DMS114 treated with DMSO at 0.1 percent for 48 hours (cell line): ENCODE data around the gene PCDHB9.
A peak's percentile ranks its signal among the peaks of the same experiment; 100 is the strongest.
"Not testable (repeated sequence)": the region's sequence is repeated elsewhere in the genome, so short reads cannot be mapped to it uniquely, and the experiment has no call there.

Source experiments
- DNase-seq: peaks from one replicate; lab custom pipeline; 2025; ENCODE audit not compliant: unreplicated experiment; lab: John Stamatoyannopoulos, UW

Gene PCDHB9

DNA sequence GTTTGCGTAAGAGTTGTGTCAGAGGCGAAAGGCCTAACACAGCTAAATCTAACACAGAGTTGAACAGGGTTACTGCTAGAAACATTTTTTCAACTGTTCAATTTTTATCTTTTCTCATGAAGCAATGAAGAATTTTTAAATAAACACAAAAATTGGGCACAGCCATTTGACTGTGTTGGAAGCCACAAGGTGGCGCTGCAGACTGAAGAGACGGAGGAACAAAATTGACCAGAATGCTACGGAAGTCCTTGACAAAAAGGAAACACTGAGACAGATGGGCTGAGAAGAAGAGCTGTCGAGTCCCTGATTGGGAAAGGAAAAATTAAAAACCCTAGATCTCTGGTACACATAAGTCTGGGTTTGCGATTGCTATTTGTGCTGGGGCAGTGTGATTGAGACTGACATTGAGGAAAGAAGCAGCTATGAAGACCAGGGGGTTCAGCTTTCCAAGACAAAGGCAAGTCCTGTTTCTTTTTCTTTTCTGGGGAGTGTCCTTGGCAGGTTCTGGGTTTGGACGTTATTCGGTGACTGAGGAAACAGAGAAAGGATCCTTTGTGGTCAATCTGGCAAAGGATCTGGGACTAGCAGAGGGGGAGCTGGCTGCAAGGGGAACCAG, at the start of gene PCDHB9:
Gene PCDHB9, plus strand, starts transcription at position 265 of the 616 bp plus-strand sequence. Its CDS starts 158 bp downstream, at position 423.
- DNase-seq: peak; percentile 74

DNA sequence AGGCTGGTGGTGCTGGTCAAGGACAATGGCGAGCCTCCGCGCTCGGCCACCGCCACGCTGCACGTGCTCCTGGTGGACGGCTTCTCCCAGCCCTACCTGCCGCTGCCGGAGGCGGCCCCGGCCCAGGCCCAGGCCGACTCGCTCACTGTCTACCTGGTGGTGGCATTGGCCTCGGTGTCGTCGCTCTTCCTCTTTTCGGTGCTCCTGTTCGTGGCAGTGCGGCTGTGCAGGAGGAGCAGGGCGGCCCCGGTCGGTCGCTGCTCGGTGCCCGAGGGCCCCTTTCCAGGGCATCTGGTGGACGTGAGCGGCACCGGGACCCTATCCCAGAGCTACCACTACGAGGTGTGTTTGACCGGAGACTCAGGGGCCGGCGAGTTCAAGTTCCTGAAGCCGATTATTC, 49.6 kb upstream of the PCDHB9 start:
- DNase-seq: not testable (repeated sequence)

- DNase-seq: peak; percentile 16
Observed at GRCh38 chr5:141149812-141150211, 37.1 kb upstream of the PCDHB9 start, which contains the start of gene PCDHB6. Gene PCDHB6, plus strand, starts transcription at chr5:141150057. Its CDS starts 201 bp downstream, at chr5:141150258.

DNA sequence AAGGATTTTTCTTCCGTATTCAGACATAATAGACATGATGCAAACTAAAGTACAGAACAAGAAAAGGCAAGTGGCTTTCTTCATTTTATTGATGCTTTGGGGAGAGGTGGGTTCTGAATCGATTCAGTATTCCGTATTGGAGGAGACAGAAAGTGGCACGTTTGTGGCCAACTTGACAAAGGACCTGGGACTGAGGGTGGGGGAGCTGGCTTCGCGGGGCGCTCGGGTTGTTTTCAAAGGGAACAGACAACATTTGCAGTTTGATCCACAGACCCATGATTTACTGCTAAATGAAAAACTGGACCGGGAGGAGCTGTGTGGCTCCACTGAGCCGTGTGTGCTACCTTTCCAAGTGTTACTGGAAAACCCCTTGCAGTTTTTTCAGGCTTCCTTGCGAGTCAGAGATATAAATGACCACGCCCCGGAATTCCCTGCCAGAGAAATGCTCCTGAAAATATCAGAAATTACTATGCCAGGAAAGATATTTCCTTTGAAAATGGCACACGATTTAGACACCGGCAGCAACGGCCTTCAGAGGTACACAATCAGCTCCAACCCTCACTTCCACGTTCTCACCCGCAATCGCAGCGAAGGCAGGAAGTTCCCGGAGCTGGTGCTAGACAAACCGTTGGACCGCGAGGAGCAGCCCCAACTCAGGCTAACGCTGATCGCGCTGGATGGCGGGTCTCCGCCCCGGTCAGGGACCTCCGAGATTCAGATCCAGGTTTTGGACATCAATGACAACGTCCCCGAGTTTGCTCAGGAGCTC, 36.6 kb upstream of the PCDHB9 start:
- no peak for DNase-seq

GRCh38 chr5:141150993-141151325, 36.0 kb upstream of the PCDHB9 start:
- no peak for DNase-seq

DNA sequence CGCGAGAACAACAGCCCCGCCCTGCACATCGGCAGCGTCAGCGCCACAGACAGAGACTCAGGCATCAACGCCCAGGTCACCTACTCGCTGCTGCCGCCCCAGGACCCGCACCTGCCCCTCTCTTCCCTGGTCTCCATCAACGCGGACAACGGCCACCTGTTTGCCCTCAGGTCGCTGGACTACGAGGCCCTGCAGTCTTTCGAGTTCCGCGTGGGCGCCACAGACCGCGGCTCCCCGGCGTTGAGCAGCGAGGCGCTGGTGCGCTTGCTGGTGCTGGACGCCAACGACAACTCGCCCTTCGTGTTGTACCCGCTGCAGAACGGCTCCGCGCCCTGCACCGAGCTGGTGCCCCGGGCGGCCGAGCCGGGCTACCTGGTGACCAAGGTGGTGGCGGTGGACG, 35.3 kb upstream of the PCDHB9 start:
- DNase-seq: not testable (repeated sequence)

- DNase-seq: not testable (repeated sequence)
Observed at GRCh38 chr5:141152096-141152495, 34.9 kb upstream of the PCDHB9 start.

GRCh38 chr5:141155540-141156374, 31.2 kb upstream of the PCDHB9 start:
- DNase-seq: no peak

- DNase-seq: not testable (repeated sequence)
Observed at GRCh38 chr5:141157356-141157755, 29.6 kb upstream of the PCDHB9 start.

DNA sequence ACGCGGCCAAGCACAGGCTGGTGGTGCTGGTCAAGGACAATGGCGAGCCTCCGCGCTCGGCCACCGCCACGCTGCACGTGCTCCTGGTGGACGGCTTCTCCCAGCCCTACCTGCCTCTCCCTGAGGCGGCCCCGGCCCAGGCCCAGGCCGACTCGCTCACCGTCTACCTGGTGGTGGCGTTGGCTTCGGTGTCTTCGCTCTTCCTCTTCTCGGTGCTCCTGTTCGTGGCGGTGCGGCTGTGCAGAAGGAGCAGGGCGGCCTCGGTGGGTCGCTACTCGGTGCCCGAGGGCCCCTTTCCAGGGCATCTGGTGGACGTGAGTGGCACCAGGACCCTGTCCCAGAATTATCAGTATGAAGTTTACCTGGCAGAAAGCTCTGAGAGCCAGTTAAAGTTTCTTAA, 29.1 kb upstream of the PCDHB9 start:
- not testable (repeated sequence) for DNase-seq

DNA sequence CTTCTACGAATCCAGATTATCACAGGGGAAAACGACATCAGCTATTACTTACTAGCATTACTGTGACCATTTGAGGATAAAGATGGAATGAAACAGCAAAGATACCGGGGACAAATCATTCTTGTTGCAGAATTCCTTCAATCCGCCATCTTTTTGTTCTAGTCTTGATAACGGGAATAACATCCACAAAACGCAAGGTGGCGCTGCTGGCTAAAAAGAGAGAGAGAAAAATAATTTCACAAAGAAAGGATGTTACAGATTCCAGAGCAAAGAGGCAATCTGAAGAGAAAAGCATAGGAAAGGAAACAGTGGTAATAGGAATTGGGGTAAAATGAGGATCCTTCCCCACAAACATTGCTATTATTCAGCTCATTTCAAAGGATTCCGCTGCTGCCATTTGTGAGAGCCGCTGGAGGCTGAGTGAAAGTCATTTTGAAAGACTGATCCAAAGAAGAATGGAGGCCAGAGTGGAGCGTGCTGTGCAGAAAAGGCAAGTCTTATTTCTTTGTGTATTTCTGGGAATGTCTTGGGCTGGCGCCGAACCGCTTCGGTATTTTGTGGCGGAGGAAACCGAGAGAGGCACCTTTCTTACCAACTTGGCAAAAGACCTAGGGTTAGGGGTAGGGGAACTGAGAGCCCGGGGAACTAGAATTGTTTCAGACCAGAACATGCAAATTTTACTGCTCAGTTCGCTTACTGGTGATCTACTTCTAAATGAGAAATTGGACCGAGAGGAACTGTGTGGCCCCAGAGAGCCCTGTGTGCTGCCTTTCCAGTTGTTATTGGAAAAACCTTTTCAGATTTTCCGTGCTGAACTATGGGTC, 14.4 kb upstream of the PCDHB9 start, which contains the start of gene PCDHB7:
Gene PCDHB7, plus strand, starts transcription at position 264 of the 824 bp plus-strand sequence. Its CDS starts 192 bp downstream, at position 456.
- DNase-seq: no peak

GRCh38 chr5:141174291-141175104, 12.5 kb upstream of the PCDHB9 start:
- not testable (repeated sequence) for DNase-seq

DNA sequence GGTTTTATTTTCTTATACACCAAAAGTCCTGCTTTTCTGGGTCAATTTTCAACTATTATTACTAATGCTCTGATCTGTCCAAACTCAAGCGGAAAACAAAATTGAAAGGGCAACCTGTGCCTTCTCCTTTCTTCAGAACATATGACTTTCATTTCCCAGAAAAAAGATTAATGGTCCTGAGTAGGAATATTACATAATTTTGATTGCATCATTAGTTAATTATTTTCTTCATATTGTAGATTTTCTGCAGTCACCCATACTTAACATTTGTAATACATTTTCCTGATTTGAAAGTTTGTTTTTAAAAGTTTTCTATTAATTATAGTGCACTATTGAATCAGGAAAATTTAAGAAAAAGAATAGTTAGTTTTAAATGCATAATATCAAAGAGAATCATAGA, 11.0 kb upstream of the PCDHB9 start:
- DNase-seq: no peak

GRCh38 chr5:141177577-141178191, 9.3 kb upstream of the PCDHB9 start, which contains the start of gene PCDHB8:
Gene PCDHB8, plus strand, starts transcription at chr5:141177790. Its CDS starts 245 bp downstream, at chr5:141178035.
- DNase-seq: peak; percentile 79

- not testable (repeated sequence) for DNase-seq
Observed at GRCh38 chr5:141179371-141179770, 7.6 kb upstream of the PCDHB9 start.

- not testable (repeated sequence) for DNase-seq
Observed at GRCh38 chr5:141179876-141180275, 7.1 kb upstream of the PCDHB9 start.

DNA sequence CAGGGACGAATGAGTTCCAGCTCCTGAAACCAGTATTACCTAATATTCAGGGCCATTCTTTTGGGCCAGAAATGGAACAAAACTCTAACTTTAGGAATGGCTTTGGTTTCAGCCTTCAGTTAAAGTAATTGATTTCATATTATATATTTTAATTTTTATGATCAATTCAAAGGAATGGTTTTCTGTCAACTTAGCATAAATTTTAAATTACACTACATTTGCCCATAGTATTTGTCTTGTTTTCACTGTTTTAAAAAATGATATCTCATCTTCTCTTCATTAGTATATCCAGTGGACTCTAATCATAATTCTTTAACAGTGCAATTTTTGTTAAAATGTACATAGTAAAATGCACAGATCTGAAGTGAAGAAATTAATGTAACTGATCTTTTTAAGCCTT, 6.6 kb upstream of the PCDHB9 start:
- DNase-seq: no peak

DNA sequence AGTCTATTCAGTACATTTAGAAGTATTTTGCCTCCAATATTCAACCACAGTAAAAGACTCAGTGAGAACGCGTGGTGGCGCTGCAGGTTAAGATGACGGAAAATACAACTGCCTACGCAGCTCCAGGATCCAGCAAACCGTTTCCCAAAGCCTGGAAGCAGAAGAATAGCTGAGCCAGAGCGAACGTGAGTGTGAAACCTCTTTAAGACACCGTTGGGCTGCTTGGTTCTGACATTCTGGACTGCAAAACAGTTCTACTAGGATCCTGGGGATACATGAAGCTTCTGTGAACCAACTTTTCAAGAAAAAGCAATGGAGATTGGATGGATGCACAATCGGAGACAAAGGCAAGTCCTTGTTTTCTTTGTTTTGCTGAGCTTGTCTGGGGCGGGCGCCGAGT, 4.7 kb upstream of the PCDHB9 start, which contains the start of gene PCDHB16:
Gene PCDHB16, plus strand, starts transcription at position 140 of the 400 bp plus-strand sequence. Its CDS starts 173 bp downstream, at position 313.
- DNase-seq: peak; percentile 34
